Fibroblast of villous mesenchyme (primary cell): ENCODE results near the gene MACROD2. TPM values are rescaled to one million over a fixed set of nuclear protein-coding genes. Genes with fewer than 3 reads are reported as not detected.

Experiments used
- DNase-seq: peaks from one replicate; pipeline ENCODE4 v3.0.0-alpha.2; 2010; ENCODE audit warnings: low read depth
- H3K4me3 ChIP-seq: 2 replicates; pipeline ENCODE4 v1.5.1; 2011; ENCODE audit warnings: low read depth, mild to moderate bottlenecking, low read length
- CTCF ChIP-seq: IDR thresholded peaks from 2 replicates; pipeline ENCODE4 v1.5.1; 2012; ENCODE audit warnings: low read depth, mild to moderate bottlenecking, low read length; ENCODE audit not compliant: insufficient read depth
- total RNA-seq: library from RNA; depleted of rRNA; stranded (reverse); fragments of >200 nt; gene quantifications from 2 replicates; pipeline ENCODE4 v1.2.3, GENCODE V29; 2012

MACROD2 gene
- total RNA-seq, 1 donor, result 1.7 TPM

- no peak for DNase-seq
- TF ChIP-seq CTCF, result no peak
- no peak overlapping the region for H3K4me3 ChIP-seq
Observed at GRCh38 chr20:15940127-15940526, 1944.8 kb downstream of the MACROD2 start.

GRCh38 chr20:15942130-15942529 is 1946.8 kb downstream of the MACROD2 start:
- no peak overlapping the region for H3K4me3 ChIP-seq
- DNase-seq, result no peak
- TF ChIP-seq CTCF, result no peak

GRCh38 chr20:15945289-15945688 is 1950.0 kb downstream of the MACROD2 start:
- peak; percentile 26 for DNase-seq
- no peak overlapping the region for H3K4me3 ChIP-seq
- no peak for TF ChIP-seq CTCF

GRCh38 chr20:15949391-15949790 is 1954.1 kb downstream of the MACROD2 start:
- no peak for TF ChIP-seq CTCF
- no peak for DNase-seq
- H3K4me3 ChIP-seq, result no peak overlapping the region

- H3K4me3 ChIP-seq, result no peak overlapping the region
Observed at GRCh38 chr20:15951658-15952057, 1956.3 kb downstream of the MACROD2 start.

GRCh38 chr20:15958142-15958541 is 1962.8 kb downstream of the MACROD2 start:
- no peak for DNase-seq
- no peak for TF ChIP-seq CTCF

More at GRCh38 chr20:15951658-15952057, 1956.3 kb downstream of the MACROD2 start:
- no peak for TF ChIP-seq CTCF
- DNase-seq, result no peak

GRCh38 chr20:15965165-15965564 is 1969.8 kb downstream of the MACROD2 start:
- H3K4me3 ChIP-seq, result no peak overlapping the region
- no peak for DNase-seq
- no peak for TF ChIP-seq CTCF

More at GRCh38 chr20:15958142-15958541, 1962.8 kb downstream of the MACROD2 start:
- no peak overlapping the region for H3K4me3 ChIP-seq
